Skeletal muscle tissue (tissue), 4 donors: ENCODE data around the gene DQX1. TPM values are rescaled to one million over a fixed set of nuclear protein-coding genes. Genes with fewer than 3 reads are reported as not detected.

Source experiments
- H3K27ac ChIP-seq: one replicate; pipeline ENCODE4 v1.7.0; 2013; ENCODE audit warnings: mild to moderate bottlenecking, low read depth, low read length, inconsistent platforms
- H3K27me3 ChIP-seq, 3 donors: one replicate each; pipeline ENCODE4 v1.7.0; 2013; ENCODE audit warnings: low read length in 3 of 3; ENCODE audit not compliant: control insufficient read depth in 3 of 3, insufficient read depth in 3 of 3
- H3K36me3 ChIP-seq, 3 donors: one replicate each; pipeline ENCODE4 v1.7.0; 2013; ENCODE audit warnings: low read length in 3 of 3; ENCODE audit not compliant: control insufficient read depth in 3 of 3, insufficient read depth in 3 of 3
- H3K4me1 ChIP-seq, 3 donors: one replicate each; pipeline ENCODE4 v1.7.0; 2013; ENCODE audit warnings: low read length in 3 of 3, mild to moderate bottlenecking in 3 of 3; ENCODE audit not compliant: control insufficient read depth in 3 of 3, insufficient read depth in 3 of 3
- H3K4me3 ChIP-seq, 3 donors: one replicate each; pipeline ENCODE4 v1.7.0; 2013; ENCODE audit warnings: low read length in 3 of 3
- H3K9ac ChIP-seq, 3 donors: one replicate each; pipeline ENCODE4 v1.7.0; 2013; ENCODE audit warnings: low read length in 3 of 3, mild to moderate bottlenecking in 3 of 3, moderate library complexity in 2 of 3, low read depth in 1 of 3
- H3K9me3 ChIP-seq, 3 donors: one replicate each; pipeline ENCODE4 v1.7.0; 2013; ENCODE audit warnings: low read length in 3 of 3; ENCODE audit not compliant: control insufficient read depth in 3 of 3
- total RNA-seq: library from RNA; depleted of rRNA; stranded (reverse); fragments of >200 nt; gene quantifications from one replicate; pipeline ENCODE4 v1.2.3, GENCODE V29; 2014
- donor health status: Osteomylitis.

Gene DQX1
- total RNA-seq, 1 donor from 2014 or later, result not detected

GRCh38 chr2:74503506-74504475 lies 22.2 kb downstream of the DQX1 start:
- Histone ChIP-seq H3K27ac (peak overlapping the region; percentile 77), H3K36me3 (peaks cover 16 to 19% (median 18%) of the 10 kb centered on the region in 3 donors), H3K27me3 (peaks cover 37 to 65% (median 43%) of the 10 kb centered on the region in 3 donors), H3K4me1 (peaks cover 31 to 40% (median 33%) of the 10 kb centered on the region in 3 donors), H3K9ac (peak overlapping the region; percentile 59 to 79 (median 79)), H3K4me3 (peak overlapping the region; percentile 61 to 86 (median 74)), H3K9me3 (no peaks in the 10 kb centered on the region)

- Histone ChIP-seq H3K4me3 (peak overlapping the region; percentile 61 to 86 (median 74)), H3K4me1 (peaks cover 38 to 44% (median 40%) of the 10 kb centered on the region in 3 donors), H3K27me3 (peaks cover 45 to 73% (median 52%) of the 10 kb centered on the region in 3 donors), H3K9me3 (no peaks in the 10 kb centered on the region), H3K27ac (peak overlapping the region; percentile 77), H3K36me3 (peaks cover 16 to 19% (median 18%) of the 10 kb centered on the region in 3 donors), H3K9ac (peak overlapping the region; percentile 59 to 79 (median 79))
Measured at GRCh38 chr2:74502720-74503505, 23.1 kb downstream of the DQX1 start.

- Histone ChIP-seq H3K27ac (peak overlapping the region; percentile 77), H3K4me3 (peak overlapping the region; percentile 61 to 86 (median 74)), H3K4me1 (peaks cover 42 to 47% (median 45%) of the 10 kb centered on the region in 3 donors), H3K36me3 (peaks cover 16 to 19% (median 18%) of the 10 kb centered on the region in 3 donors), H3K27me3 (peaks cover 50 to 80% (median 59%) of the 10 kb centered on the region in 3 donors), H3K9me3 (no peaks in the 10 kb centered on the region), H3K9ac (peak overlapping the region; percentile 59 to 79 (median 79))
Measured at GRCh38 chr2:74502147-74502719, 23.8 kb downstream of the DQX1 start.

GRCh38 chr2:74501335-74502071 lies 24.5 kb downstream of the DQX1 start:
- H3K9me3 ChIP-seq, result no peaks in the 10 kb centered on the region
- no peak overlapping the region for H3K4me3 ChIP-seq
- peaks cover 54 to 82% (median 65%) of the 10 kb centered on the region in 3 donors for H3K27me3 ChIP-seq
- H3K9ac ChIP-seq, result no peak overlapping the region
- no peak overlapping the region for H3K27ac ChIP-seq
- H3K4me1 ChIP-seq, result peaks cover 37 to 42% (median 38%) of the 10 kb centered on the region in 3 donors
- H3K36me3 ChIP-seq, result peaks cover 15 to 16% (median 15%) of the 10 kb centered on the region in 3 donors

- H3K9ac ChIP-seq, result no peak overlapping the region
- H3K27ac ChIP-seq, result no peak overlapping the region
- peaks cover 29 to 35% (median 30%) of the 10 kb centered on the region in 3 donors for H3K4me1 ChIP-seq
- H3K36me3 ChIP-seq, result peaks cover 10% of the 10 kb centered on the region in 3 donors
- H3K27me3 ChIP-seq, result peaks cover 54 to 80% (median 66%) of the 10 kb centered on the region in 3 donors
- no peaks in the 10 kb centered on the region for H3K9me3 ChIP-seq
- H3K4me3 ChIP-seq, result no peak overlapping the region
Measured at GRCh38 chr2:74500578-74500946, 25.5 kb downstream of the DQX1 start.

GRCh38 chr2:74499940-74500577 lies 26.0 kb downstream of the DQX1 start:
- Histone ChIP-seq H3K4me3 (no peak overlapping the region), H3K27me3 (peaks cover 53 to 75% (median 66%) of the 10 kb centered on the region in 3 donors), H3K27ac (no peak overlapping the region), H3K4me1 (peaks cover 27 to 30% (median 28%) of the 10 kb centered on the region in 3 donors), H3K36me3 (peaks cover 4 to 5% (median 5%) of the 10 kb centered on the region in 3 donors), H3K9me3 (no peaks in the 10 kb centered on the region), H3K9ac (no peak overlapping the region)

GRCh38 chr2:74499267-74499939 lies 26.6 kb downstream of the DQX1 start, which contains the start of gene LBX2:
Gene LBX2, minus strand, starts transcription at chr2:74499603. Its CDS starts 66 bp downstream, at chr2:74499537.
- Histone ChIP-seq H3K4me3 (peak within 1 kb of the TSS; percentile 59 to 66 (median 60)), H3K4me1 (peaks cover 27 to 29% (median 28%) of the 10 kb centered on the region in 3 donors), H3K9ac (peak within 1 kb of the TSS; percentile 29 to 68 (median 30))

GRCh38 chr2:74498500-74499266 lies 27.3 kb downstream of the DQX1 start:
- peaks cover 4 to 8% (median 5%) of the 10 kb centered on the region in 3 donors for H3K36me3 ChIP-seq
- peaks cover 20 to 23% (median 23%) of the 10 kb centered on the region in 3 donors for H3K4me1 ChIP-seq
- peak overlapping the region; percentile 29 to 68 (median 30) for H3K9ac ChIP-seq
- peak overlapping the region; percentile 59 to 66 (median 60) for H3K4me3 ChIP-seq
- peaks cover 47 to 70% (median 62%) of the 10 kb centered on the region in 3 donors for H3K27me3 ChIP-seq
- no peak overlapping the region for H3K27ac ChIP-seq
- no peaks in the 10 kb centered on the region for H3K9me3 ChIP-seq

More at GRCh38 chr2:74499267-74499939, 26.6 kb downstream of the DQX1 start, which contains the start of gene LBX2:
- Histone ChIP-seq H3K36me3 (peaks cover 0 to under 1% (median 0%) of the 10 kb centered on the region in 3 donors), H3K27me3 (peaks cover 47 to 75% (median 66%) of the 10 kb centered on the region in 3 donors), H3K9me3 (no peaks in the 10 kb centered on the region), H3K27ac (no peak within 1 kb of the TSS)
